ENCODE measurements around the gene EIPR1.

The EIPR1 gene

DNA sequence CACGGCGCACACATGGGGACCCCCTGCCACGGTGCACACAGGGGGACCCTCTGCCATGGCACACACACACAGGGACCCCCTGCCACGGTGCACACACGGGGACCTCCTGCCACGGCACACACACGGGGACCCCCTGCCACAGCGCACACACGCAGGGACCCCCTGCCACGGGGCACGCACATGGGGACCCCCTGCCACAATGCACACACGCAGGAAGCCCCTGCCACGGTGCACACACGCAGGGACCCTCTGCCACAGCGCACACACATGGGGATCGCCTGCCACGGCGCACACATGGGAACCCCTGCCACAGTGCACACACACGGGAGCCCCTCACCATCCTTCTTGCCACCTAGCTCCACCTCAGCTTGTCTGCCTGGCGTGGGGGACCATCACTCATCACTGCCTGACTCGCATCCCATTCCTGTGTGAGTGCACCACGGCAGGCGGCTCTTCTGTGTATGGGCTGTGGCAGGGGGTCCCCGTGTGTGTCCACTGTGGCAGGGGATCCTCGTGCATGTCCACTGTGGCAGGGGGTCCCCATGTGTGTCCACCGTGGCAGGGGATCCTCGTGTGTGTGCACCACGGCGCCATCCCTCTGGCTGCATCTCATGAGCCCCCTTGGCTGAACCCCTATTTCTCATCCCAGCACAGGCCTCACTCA is 206.7 kb downstream of the EIPR1 start:
- peaks cover 20% of the 10 kb centered on the region for H3K4me1 Mint-ChIP-seq
- no peak overlapping the region for H3K27ac Mint-ChIP-seq
- no peak overlapping the region for H3K4me3 Mint-ChIP-seq
- H3K27me3 Mint-ChIP-seq (ENCODE audit: low read depth), result peaks cover 8% of the 10 kb centered on the region
- no peaks in the 10 kb centered on the region for H3K9me3 Mint-ChIP-seq
- peaks cover 17% of the 10 kb centered on the region for H3K36me3 Mint-ChIP-seq (ENCODE audit: low read depth)
- no peak for TF ChIP-seq CTCF (IDR thresholded peaks at IDR 0.05; ENCODE audit: unreplicated experiment in 3 of 3)

DNA sequence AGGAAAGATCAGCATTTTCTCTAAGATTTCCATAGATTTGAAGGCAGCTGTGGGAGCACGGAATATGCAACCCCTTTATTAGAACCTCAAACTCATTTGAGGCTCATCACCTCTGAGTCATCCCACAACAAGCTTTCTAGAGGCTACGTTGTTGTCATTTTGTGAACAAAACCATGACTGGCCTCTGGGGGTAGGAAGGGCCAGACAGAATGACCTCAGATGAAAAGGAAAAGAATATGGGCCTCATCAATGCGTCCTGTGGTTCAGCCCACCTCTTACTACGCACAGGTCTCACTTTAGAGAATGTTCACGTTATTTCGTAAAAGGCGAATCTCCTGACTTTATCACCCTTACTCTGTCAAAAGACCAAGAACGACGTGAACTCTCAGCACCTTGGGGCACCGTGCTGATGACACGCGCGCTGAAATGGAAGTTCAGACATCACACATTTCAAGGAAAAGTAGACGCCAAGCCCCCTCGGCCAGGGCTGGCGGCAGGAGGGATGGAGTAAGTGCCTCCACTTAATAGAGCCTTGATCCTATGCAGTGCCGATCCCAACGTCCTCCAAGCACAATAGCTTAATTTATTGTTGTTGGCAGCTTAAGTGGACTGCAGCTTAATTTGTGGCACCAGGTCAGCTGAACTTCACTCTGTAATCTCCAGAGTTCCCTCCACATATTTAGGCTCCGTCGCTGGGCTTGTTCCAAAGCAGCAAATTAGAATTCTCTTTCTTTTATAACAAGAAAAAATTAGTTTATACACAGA is 208.3 kb downstream of the EIPR1 start:
- Mint-ChIP-seq H3K36me3 (ENCODE audit: low read depth) (peaks cover 29% of the 10 kb centered on the region), H3K4me1 (peaks cover 20% of the 10 kb centered on the region), H3K27ac (no peak overlapping the region), H3K4me3 (no peak overlapping the region), H3K27me3 (ENCODE audit: low read depth) (peaks cover 8% of the 10 kb centered on the region), H3K9me3 (peaks cover 8% of the 10 kb centered on the region)
- TF ChIP-seq CTCF (IDR thresholded peaks at IDR 0.05; ENCODE audit: unreplicated experiment in 3 of 3), result no peak

- peaks cover 18% of the 10 kb centered on the region for H3K9me3 Mint-ChIP-seq
- no peak for TF ChIP-seq CTCF (IDR thresholded peaks at IDR 0.05; ENCODE audit: unreplicated experiment in 3 of 3)
- H3K4me1 Mint-ChIP-seq, result peaks cover 18% of the 10 kb centered on the region
Measured at GRCh38 chr2:3168230-3168891, 209.3 kb downstream of the EIPR1 start.

GRCh38 chr2:3163401-3163800 is 214.2 kb downstream of the EIPR1 start:
- Mint-ChIP-seq H3K27me3 (ENCODE audit: low read depth) (peaks cover 6% of the 10 kb centered on the region), H3K27ac (no peak overlapping the region), H3K36me3 (ENCODE audit: low read depth) (peaks cover 52% of the 10 kb centered on the region), H3K9me3 (peaks cover 27% of the 10 kb centered on the region), H3K4me3 (no peak overlapping the region), H3K4me1 (peaks cover 18% of the 10 kb centered on the region)
- no peak for TF ChIP-seq CTCF (IDR thresholded peaks at IDR 0.05; ENCODE audit: unreplicated experiment in 3 of 3)

More at GRCh38 chr2:3168230-3168891, 209.3 kb downstream of the EIPR1 start:
- Mint-ChIP-seq H3K27me3 (ENCODE audit: low read depth) (peaks cover 8% of the 10 kb centered on the region), H3K27ac (no peak overlapping the region), H3K4me3 (no peak overlapping the region), H3K36me3 (ENCODE audit: low read depth) (peaks cover 38% of the 10 kb centered on the region)

- Mint-ChIP-seq H3K27me3 (ENCODE audit: low read depth) (peaks cover 3% of the 10 kb centered on the region), H3K4me3 (no peak overlapping the region), H3K9me3 (peaks cover 27% of the 10 kb centered on the region), H3K4me1 (peaks cover 14% of the 10 kb centered on the region), H3K36me3 (ENCODE audit: low read depth) (peaks cover 55% of the 10 kb centered on the region), H3K27ac (no peak overlapping the region)
- TF ChIP-seq CTCF (IDR thresholded peaks at IDR 0.05; ENCODE audit: unreplicated experiment in 3 of 3), result no peak
Measured at GRCh38 chr2:3162442-3163077, 215.1 kb downstream of the EIPR1 start.
